KMS-11 (cell line): ENCODE data around the gene HOXD10.

Source experiments
- H2AFZ ChIP-seq: fragments of 200-600 bp; sonication (generic); 2 replicates; pipeline ENCODE4 v1.6.1; 2016; ENCODE audit warnings: antibody characterized with exemption, mixed run types, low read depth
- H3K27ac ChIP-seq: fragments of 200-600 bp; sonication (generic); 2 replicates; pipeline ENCODE4 v1.6.1; 2016; ENCODE audit warnings: mild to moderate bottlenecking, mixed run types
- H3K27me3 ChIP-seq: fragments of 200-600 bp; sonication (generic); 2 replicates; pipeline ENCODE4 v1.6.1; 2017; ENCODE audit warnings: mild to moderate bottlenecking, low read depth, mixed run types, moderate library complexity; ENCODE audit not compliant: insufficient read depth
- H3K36me3 ChIP-seq: fragments of 200-600 bp; sonication (generic); 2 replicates; pipeline ENCODE4 v1.6.1; 2017; ENCODE audit warnings: mild to moderate bottlenecking, mixed run types; ENCODE audit not compliant: insufficient read depth
- H3K4me1 ChIP-seq: fragments of 200-600 bp; sonication (generic); 2 replicates; pipeline ENCODE4 v1.6.1; 2016; ENCODE audit warnings: mild to moderate bottlenecking, low read depth, mixed run types; ENCODE audit not compliant: poor library complexity, severe bottlenecking
- H3K4me2 ChIP-seq: fragments of 200-600 bp; sonication (generic); 2 replicates; pipeline ENCODE4 v1.7.0; 2016; ENCODE audit warnings: mild to moderate bottlenecking, mixed run types
- H3K4me3 ChIP-seq: fragments of 200-600 bp; sonication (generic); IDR thresholded peaks from 2 replicates; pipeline ENCODE4 v1.6.1; 2017; ENCODE audit warnings: low read depth, low read length, mixed read lengths; ENCODE audit not compliant: insufficient read depth
- H3K79me2 ChIP-seq: fragments of 200-600 bp; sonication (generic); 2 replicates; pipeline ENCODE4 v1.6.1; 2016; ENCODE audit warnings: low read depth, mixed run types; ENCODE audit not compliant: insufficient read depth
- H3K9ac ChIP-seq: fragments of 200-600 bp; sonication (generic); 2 replicates; pipeline ENCODE4 v1.6.1; 2016; ENCODE audit warnings: mild to moderate bottlenecking, mixed run types
- H4K20me1 ChIP-seq: fragments of 200-600 bp; sonication (generic); 2 replicates; pipeline ENCODE4 v1.6.1; 2016; ENCODE audit warnings: mild to moderate bottlenecking, mixed run types; ENCODE audit not compliant: insufficient read depth
- TF ChIP-seq, protein P1 (sequence below): fragments of 200-600 bp; sonication (generic); conservative IDR thresholded peaks from 2 replicates; pipeline ENCODE4 v1.6.1; 2017; ENCODE audit warnings: low read depth, mild to moderate bottlenecking, antibody characterized with exemption, low read length, moderate library complexity, mixed read lengths

HOXD10 gene

DNA sequence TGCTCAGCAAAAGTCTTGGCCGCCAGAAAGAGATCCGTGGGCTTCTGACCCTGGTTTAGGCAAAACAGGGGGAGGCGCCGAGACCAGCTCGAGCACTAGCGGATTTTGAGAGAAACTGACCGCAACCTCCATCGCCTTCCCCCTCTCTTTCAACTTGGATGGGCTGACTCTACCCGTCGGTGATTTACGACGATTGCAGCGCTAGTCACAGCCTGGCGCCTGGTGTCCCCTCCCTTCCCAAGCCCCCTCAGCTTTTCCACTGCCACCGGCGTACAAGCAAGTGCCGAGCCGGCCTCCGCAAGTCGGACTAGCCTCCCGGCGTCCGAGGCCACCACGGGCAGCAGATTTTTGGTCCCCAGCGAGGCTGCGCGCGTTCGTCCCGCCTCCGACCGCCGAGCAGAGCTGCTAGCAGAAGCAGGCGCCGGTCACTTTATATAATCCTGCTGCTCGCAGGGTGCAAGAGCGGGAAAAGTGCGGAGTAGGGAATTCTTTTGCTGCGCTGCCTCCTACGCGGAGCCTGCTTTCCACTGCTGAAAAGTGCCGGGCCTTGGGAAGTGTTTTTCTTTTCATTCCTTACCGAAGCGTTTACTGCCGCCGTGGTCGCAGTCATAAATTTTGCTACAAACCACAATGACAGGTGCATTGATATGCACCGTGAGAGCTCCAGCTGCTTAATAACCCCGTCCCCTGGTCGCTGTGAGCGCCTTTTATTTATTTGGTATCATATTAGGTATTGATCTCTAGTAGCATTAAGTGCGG lies 48.2 kb downstream of the HOXD10 start:
- Histone ChIP-seq H3K4me2 (no peak overlapping the region), H3K4me3 (no peak overlapping the region), H3K79me2 (no peaks in the 10 kb centered on the region), H4K20me1 (no peaks in the 10 kb centered on the region), H2AFZ (no peak overlapping the region), H3K9ac (no peak overlapping the region), H3K4me1 (no peaks in the 10 kb centered on the region), H3K36me3 (no peaks in the 10 kb centered on the region), H3K27me3 (no peaks in the 10 kb centered on the region), H3K27ac (no peak overlapping the region)
- TF ChIP-seq, protein P1, sequence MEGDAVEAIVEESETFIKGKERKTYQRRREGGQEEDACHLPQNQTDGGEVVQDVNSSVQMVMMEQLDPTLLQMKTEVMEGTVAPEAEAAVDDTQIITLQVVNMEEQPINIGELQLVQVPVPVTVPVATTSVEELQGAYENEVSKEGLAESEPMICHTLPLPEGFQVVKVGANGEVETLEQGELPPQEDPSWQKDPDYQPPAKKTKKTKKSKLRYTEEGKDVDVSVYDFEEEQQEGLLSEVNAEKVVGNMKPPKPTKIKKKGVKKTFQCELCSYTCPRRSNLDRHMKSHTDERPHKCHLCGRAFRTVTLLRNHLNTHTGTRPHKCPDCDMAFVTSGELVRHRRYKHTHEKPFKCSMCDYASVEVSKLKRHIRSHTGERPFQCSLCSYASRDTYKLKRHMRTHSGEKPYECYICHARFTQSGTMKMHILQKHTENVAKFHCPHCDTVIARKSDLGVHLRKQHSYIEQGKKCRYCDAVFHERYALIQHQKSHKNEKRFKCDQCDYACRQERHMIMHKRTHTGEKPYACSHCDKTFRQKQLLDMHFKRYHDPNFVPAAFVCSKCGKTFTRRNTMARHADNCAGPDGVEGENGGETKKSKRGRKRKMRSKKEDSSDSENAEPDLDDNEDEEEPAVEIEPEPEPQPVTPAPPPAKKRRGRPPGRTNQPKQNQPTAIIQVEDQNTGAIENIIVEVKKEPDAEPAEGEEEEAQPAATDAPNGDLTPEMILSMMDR: no peak

DNA sequence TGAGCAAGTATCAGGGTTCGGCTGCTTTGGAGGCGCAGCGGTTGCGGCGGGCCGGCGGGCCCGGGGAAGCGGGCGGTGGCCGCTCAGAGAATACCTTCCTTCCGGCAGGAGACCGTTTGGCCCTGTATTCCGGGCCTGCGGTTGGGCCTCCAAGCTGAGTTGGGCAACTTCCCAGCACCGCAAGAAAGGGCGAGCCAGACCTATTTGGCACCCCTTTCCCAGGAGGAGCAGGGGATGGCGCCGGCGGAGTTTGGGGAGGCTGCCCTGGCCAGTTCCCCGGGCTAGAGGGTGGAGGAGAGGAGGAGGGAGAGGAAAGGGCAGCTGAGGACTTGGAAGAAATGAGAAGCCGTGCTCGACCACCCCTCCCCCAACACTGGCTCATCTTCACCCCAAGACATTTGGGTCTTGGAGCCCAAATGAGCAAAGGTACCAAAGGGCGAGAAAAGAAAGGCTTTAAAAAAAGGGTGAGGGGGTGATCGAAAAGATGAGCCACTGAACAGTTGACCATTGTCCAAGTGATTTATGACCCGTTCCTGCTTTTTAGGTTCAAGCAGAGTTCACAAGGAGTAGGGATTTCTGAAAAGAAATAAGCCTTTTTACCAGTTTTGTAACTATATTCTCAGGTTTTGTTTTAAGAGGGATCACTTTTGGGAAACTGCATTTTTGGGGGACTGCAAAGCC lies 48.9 kb downstream of the HOXD10 start:
- no peaks in the 10 kb centered on the region for H3K36me3 ChIP-seq
- no peaks in the 10 kb centered on the region for H3K27me3 ChIP-seq
- no peak overlapping the region for H3K4me2 ChIP-seq

DNA sequence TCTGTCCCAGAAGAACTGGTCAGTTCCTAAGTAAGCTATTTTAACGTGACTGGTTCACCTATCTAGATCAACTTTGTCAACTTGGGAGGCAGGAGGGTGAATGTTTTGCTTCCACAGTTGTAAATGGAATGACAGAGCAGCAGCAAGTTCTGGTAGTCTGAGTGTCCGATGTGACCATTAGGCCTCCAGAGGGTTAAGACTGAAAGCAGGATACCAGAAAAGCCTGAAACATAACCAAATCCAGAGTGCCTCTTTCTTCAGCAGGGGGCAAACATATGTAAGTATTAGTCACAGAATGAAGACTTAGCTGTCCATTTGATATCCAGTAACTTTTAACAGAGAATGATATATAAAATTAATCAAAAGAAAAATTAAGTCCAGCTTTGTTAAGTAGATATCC lies 49.7 kb downstream of the HOXD10 start:
- no peaks in the 10 kb centered on the region for H4K20me1 ChIP-seq
- no peaks in the 10 kb centered on the region for H3K27me3 ChIP-seq
- H3K4me1 ChIP-seq: no peaks in the 10 kb centered on the region

More for the DNA sequence above, 48.9 kb downstream of the HOXD10 start:
- Histone ChIP-seq H2AFZ (no peak overlapping the region), H4K20me1 (no peaks in the 10 kb centered on the region), H3K27ac (no peak overlapping the region), H3K9ac (no peak overlapping the region), H3K4me1 (no peaks in the 10 kb centered on the region), H3K79me2 (no peaks in the 10 kb centered on the region), H3K4me3 (no peak overlapping the region)
- TF ChIP-seq, protein P1: no peak

DNA sequence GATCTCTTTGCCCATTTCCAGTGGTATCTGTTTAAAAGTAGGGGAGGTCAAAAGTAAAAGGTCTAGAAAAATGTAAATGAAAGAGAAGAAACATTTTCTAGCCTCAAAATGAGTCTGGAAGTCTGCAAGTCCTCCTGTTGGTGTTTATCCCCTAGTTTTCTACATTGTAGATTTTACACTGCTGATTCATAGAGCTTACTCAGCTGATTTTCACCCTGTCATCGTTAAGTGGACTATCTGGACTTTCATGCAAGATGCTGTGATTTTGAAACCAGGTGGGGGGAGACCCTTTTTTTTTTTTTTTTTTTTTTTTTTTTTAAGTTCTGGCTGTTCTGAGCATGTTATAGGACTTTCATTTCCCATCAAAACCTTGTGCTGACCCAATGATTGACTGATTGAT lies 50.8 kb downstream of the HOXD10 start:
- Histone ChIP-seq H2AFZ (no peak overlapping the region), H3K4me2 (no peak overlapping the region), H3K9ac (no peak overlapping the region), H3K79me2 (no peaks in the 10 kb centered on the region), H3K27me3 (no peaks in the 10 kb centered on the region), H3K36me3 (no peaks in the 10 kb centered on the region), H3K27ac (no peak overlapping the region), H4K20me1 (no peaks in the 10 kb centered on the region), H3K4me1 (no peaks in the 10 kb centered on the region), H3K4me3 (no peak overlapping the region)
- TF ChIP-seq, protein P1: no peak

More for the DNA sequence above, 49.7 kb downstream of the HOXD10 start:
- Histone ChIP-seq H2AFZ (no peak overlapping the region), H3K4me3 (no peak overlapping the region), H3K27ac (no peak overlapping the region), H3K79me2 (no peaks in the 10 kb centered on the region), H3K4me2 (no peak overlapping the region), H3K9ac (no peak overlapping the region), H3K36me3 (no peaks in the 10 kb centered on the region)
- TF ChIP-seq, protein P1: no peak
